ENCODE measurements around the gene CELF4. TPM values are rescaled to one million over a fixed set of nuclear protein-coding genes. Genes with fewer than 3 reads are reported as not detected.

CELF4 gene
- total and polyA plus RNA-seq, 2 donors (not counting 3 experiments of a cell fraction or from before 2014, with no cell fraction given): not detected

GRCh38 chr18:37502036-37502435 is 63.6 kb downstream of the CELF4 start:
- H4K20me1 ChIP-seq (replicated peaks; ENCODE audit: control insufficient read depth, extremely low read depth, insufficient read depth, low read length): no peaks in the 10 kb centered on the region
- no peak overlapping the region for H3K4me2 ChIP-seq (ENCODE audit: insufficient read depth, low read length)
- no peak overlapping the region for H3K27ac ChIP-seq (ENCODE audit: insufficient read depth, low read depth, low read length)
- POLR2A ChIA-PET: no interaction called here
- no peak overlapping the region for H3K4me3 ChIP-seq (replicated peaks in 1 of 3; ENCODE audit: insufficient read depth in 1 of 3, low read depth in 1 of 3, low read length in 3 of 3)
- H3K9me3 ChIP-seq (replicated peaks; ENCODE audit: control insufficient read depth, insufficient read depth, low read length): no peaks in the 10 kb centered on the region
- no peaks in the 10 kb centered on the region for H3K36me3 ChIP-seq (ENCODE audit: control insufficient read depth in 2 of 2, extremely low read depth in 1 of 2, insufficient read depth in 2 of 2, low read length in 2 of 2)
- no peak overlapping the region for H3K9ac ChIP-seq (replicated peaks; ENCODE audit: extremely low read depth, insufficient read depth, low read length)
- BruUV-seq (replicated peaks): no TSS peak
- H3K79me2 ChIP-seq (ENCODE audit: control insufficient read depth, insufficient read depth, low read length): no peaks in the 10 kb centered on the region
- DNase-seq (ENCODE audit: low read depth, low spot score) (no peak), FAIRE-seq (no peak)
- H2AFZ ChIP-seq (ENCODE audit: low read depth, low read length): no peak overlapping the region
- dilution Hi-C loops (cut with MboI; ENCODE audit: extremely low pct_ligation_motif_present, low sequenced_read_pairs) (no loop called here), intact Hi-C loops (cut with micrococcal nuclease) (no loop called here)
- TF ChIP-seq FOS (IDR thresholded peaks at IDR 0.05; ENCODE audit: borderline replicate concordance, insufficient read depth, low read length) (no peak), GATA2 (IDR thresholded peaks at IDR 0.05; ENCODE audit: insufficient read depth, insufficient read length, low read depth, low read length) (no peak), POLR2A (IDR thresholded peaks at IDR 0.05; ENCODE audit: low read depth, low read length) (no peak), MYC (IDR thresholded peaks at IDR 0.05; ENCODE audit: low read depth, low read length) (no peak), EZH2 (IDR thresholded peaks at IDR 0.05; ENCODE audit: borderline replicate concordance, low read depth, low read length, severe bottlenecking) (no peak), JUN (IDR thresholded peaks at IDR 0.05; ENCODE audit: borderline replicate concordance, insufficient read depth, insufficient read length, low read depth) (no peak), POLR2AphosphoS5 (IDR thresholded peaks at IDR 0.05; ENCODE audit: insufficient read depth, low read depth, low read length) (no peak)
- TF ChIP-seq, protein P1, sequence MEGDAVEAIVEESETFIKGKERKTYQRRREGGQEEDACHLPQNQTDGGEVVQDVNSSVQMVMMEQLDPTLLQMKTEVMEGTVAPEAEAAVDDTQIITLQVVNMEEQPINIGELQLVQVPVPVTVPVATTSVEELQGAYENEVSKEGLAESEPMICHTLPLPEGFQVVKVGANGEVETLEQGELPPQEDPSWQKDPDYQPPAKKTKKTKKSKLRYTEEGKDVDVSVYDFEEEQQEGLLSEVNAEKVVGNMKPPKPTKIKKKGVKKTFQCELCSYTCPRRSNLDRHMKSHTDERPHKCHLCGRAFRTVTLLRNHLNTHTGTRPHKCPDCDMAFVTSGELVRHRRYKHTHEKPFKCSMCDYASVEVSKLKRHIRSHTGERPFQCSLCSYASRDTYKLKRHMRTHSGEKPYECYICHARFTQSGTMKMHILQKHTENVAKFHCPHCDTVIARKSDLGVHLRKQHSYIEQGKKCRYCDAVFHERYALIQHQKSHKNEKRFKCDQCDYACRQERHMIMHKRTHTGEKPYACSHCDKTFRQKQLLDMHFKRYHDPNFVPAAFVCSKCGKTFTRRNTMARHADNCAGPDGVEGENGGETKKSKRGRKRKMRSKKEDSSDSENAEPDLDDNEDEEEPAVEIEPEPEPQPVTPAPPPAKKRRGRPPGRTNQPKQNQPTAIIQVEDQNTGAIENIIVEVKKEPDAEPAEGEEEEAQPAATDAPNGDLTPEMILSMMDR (IDR thresholded peaks at IDR 0.05; ENCODE audit: extremely low read depth in 1 of 2, insufficient read depth in 1 of 2, low read depth in 1 of 2, low read length in 2 of 2): no peak
- TF ChIP-seq, protein P2, sequence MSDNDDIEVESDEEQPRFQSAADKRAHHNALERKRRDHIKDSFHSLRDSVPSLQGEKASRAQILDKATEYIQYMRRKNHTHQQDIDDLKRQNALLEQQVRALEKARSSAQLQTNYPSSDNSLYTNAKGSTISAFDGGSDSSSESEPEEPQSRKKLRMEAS (IDR thresholded peaks at IDR 0.05; ENCODE audit: insufficient read depth, insufficient read length): no peak
- CTCF ChIA-PET: no interaction called here
- no peaks in the 10 kb centered on the region for H3K4me1 ChIP-seq (ENCODE audit: control insufficient read depth, extremely low read depth, insufficient read depth, low read length)
- H3K9me1 ChIP-seq (replicated peaks; ENCODE audit: control insufficient read depth, extremely low read depth, insufficient read depth, low read length): no peaks in the 10 kb centered on the region
- H3K27me3 ChIP-seq (ENCODE audit: control insufficient read depth in 2 of 2, insufficient read depth in 2 of 2, low read length in 2 of 2): no peaks in the 10 kb centered on the region
